ENCODE data around the gene NPIPB8.
"Not testable (repeated sequence)": the region's sequence is repeated elsewhere in the genome, so short reads cannot be mapped to it uniquely, and the experiment has no call there.

The NPIPB8 gene

DNA sequence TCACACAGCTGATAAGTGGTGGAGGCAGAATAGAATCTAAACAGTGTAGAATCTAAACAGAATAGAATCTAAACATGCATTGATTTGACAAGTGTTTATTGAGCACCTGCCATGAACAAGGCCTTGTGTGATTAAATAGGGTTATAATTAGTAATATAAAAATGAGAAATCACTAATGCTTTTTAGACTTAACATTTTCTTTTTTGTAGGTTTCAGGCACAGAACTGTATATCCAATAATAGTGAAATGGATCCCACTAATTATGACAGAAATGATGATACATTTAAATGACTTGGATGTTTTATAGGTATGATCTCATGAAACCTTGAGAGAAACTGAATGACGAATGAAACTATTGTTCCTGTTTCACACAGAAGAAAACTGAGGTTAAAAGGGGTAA is at the start of gene NPIPB8:
TSS of gene NPIPB8 (plus strand) at position 301 of the 400 bp plus-strand sequence. CDS start 296 bp downstream, outside the sequence.
- DNase-seq (ENCODE audit: low spot score) = not testable (repeated sequence)

DNA sequence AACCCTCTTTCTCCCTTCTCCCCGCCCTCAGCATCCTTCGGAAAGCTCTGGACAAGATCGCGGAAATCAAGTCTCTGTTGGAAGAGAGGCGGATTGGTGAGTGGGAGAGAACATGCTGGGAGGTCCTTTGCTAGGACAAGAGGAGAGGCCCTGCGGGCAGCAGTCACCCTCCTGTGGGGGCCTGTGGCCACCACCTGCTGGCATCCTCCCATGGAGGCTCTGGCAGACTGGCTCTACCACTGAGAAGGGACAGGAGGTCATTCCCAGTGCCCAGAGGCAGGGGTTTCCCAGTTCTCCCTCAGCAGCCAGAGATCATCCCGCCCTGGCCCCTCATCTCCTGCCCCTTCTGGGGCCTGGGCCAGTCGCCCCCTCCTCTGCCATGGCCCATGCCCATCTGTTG is 48.8 kb upstream of the NPIPB8 start:
- no peak for DNase-seq (ENCODE audit: low spot score)

DNA sequence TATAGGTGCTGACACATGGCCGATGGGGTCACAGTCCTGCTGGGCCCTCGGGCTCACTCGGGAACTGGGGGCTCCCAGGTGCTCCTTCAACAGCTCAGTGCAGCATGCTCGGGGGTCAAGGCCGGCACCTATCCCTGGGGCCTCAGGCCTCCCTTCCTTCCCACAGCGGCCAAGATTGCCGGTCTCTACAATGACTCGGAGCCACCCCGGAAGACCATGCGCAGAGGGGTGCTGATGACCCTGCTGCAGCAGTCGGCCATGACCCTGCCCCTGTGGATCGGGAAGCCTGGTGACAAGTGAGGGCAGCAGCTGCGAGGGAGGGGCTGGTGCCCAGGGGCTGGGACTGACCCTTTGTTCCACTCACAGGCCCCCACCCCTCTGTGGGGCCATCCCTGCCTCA is 47.9 kb upstream of the NPIPB8 start:
- no peak for DNase-seq (ENCODE audit: low spot score)

DNA sequence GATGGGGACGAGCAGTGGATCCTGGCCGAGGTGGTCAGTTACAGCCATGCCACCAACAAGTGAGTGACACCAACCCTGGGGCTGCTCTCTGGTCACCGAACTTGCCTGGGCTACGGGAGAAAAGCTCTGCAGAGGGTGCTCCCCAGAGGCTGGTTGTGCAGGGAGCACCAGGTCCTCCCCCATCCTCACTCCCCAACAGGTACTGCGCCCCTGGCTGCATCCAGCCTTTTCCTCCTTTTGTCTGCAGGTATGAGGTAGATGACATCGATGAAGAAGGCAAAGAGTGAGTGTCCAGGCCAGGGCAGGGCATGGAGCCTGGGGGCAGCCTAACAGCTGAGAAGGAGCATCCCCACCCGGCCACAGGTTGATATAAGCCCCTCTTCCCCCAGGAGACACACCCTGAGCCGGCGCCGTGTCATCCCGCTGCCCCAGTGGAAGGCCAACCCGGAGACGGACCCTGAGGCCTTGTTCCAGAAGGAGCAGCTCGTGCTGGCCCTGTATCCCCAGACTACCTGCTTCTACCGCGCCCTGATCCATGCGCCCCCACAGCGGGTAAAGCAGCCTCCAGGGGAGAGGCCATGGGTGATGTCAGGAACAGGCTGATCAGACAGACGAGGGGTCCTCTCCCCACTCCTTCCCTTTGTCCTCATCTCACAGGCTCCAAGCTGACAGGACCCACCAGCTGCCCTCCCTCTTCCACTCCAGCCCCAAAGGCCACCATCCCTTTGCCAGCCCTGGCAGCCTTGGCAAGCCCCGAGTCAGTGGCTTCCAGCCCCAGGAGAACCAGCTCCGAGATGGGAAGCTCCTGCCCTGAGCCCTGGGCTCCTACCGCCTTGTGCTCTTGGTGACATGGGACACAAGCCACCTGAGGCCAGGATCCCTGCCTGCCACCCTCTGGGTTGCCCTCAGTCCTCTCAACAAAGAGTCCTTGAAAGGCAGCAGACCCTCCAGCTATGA is 47.2 kb upstream of the NPIPB8 start:
- no peak for DNase-seq (ENCODE audit: low spot score)

DNA sequence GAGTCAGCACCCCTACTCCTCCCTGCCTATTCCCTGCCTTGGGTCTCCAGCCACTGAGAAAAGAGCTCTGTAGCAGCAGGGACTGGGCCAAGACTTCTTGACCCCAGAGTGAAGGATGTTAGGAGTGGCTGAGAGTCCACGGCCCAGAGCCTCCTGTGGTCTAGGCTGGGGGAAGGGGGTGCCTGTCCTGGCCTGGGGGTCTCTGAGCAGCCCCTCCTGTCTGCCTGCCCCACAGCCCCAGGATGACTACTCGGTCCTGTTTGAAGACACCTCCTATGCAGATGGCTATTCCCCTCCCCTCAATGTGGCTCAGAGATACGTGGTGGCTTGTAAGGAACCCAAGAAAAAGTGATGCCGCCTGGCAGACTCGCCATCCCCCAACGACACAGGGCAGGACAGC is 46.5 kb upstream of the NPIPB8 start:
- no peak for DNase-seq (ENCODE audit: low spot score)

DNA sequence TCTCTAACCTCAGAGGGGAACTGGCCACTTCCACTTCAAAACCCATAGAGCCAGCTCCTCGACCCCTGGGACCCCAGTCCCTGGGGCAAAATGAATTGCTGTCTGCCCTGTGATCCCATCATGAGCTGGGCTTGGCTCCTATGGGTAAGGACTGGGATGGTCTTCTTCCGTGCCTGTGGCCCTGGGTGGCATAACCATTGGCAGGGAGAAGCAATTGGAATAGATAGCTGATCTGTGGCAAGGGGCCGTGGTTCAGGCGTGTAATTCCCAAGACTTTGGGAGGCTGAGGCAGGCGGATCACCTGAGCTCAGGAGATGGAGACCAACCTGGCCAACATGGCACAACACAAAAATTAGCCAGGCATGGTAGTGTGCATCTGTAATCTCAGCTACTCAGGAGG is 45.4 kb upstream of the NPIPB8 start:
- DNase-seq (ENCODE audit: low spot score) = no peak

DNA sequence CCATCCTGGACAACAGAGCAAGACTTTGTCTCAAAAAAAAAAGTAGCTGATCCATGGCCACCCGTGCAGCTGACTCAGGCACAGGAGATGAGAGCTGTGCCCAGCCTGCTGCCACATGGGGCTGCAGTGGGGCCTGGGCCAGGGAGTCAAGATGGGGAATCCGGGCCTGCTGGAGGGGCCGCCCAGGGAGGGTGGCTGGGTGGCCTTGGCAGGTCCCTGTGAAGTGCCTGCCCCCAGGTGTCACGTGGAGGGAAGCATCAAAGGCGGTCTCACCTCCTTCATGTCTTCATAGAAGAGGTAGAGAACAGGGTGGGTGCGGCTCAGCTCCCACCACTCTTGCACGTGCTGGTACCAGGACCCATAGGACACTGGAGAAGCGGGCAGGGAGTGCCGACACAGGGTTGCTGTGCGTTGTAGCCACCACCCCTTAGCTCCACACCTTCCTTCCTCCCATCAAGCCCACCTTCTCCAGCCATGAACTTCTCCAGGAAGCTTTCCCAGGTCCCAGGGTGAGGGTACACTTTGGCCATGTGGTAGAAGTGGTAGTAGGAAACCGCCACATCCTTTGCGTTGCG is 44.8 kb upstream of the NPIPB8 start:
- no peak for DNase-seq (ENCODE audit: low spot score)

DNA sequence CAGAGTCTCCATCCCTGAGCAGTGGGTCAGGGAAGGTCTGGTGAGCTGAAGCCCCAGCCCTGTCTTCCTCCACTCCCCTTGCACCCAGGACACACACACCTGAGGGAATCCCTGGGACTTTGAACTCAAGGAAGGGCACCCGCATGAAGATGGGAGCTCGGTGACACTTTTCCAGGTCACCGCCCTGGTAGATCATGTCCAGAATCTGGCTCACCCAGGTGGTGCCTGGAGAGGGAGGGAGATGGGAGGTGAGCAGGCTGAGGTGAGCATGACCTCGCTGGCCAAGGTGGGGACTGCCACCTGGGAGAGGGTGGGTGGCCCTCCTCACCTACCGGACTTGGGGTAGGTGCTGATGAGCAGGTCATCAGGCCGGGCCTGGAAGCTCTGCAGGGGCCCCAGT is 42.4 kb upstream of the NPIPB8 start:
- DNase-seq (ENCODE audit: low spot score) = not testable (repeated sequence)

DNA sequence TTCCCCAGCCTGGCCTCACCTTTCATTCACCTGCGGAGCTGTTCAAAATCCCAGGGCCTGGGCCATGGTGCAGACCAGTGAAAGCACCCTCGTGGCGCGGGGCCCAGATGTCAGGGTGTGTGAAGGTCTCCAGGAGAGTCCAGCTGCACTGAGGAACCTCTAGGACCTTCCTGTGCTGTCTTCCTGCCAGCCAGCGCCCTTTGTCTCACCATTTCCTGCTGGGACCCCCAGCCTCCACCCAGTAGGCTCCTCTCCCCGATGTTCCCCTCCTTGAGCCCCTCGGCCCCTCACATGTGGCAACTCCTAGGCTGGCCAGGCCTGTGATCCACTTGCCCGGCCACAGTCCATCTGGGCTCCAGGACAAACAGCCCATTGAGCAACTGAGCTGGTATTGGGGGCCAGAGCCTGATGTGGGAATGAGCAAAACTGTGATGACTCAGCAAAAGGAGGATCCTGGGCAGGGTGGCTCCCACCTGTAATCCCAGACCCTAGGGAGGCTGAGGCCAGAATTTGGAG is 41.7 kb upstream of the NPIPB8 start:
- no peak for DNase-seq (ENCODE audit: low spot score)

DNA sequence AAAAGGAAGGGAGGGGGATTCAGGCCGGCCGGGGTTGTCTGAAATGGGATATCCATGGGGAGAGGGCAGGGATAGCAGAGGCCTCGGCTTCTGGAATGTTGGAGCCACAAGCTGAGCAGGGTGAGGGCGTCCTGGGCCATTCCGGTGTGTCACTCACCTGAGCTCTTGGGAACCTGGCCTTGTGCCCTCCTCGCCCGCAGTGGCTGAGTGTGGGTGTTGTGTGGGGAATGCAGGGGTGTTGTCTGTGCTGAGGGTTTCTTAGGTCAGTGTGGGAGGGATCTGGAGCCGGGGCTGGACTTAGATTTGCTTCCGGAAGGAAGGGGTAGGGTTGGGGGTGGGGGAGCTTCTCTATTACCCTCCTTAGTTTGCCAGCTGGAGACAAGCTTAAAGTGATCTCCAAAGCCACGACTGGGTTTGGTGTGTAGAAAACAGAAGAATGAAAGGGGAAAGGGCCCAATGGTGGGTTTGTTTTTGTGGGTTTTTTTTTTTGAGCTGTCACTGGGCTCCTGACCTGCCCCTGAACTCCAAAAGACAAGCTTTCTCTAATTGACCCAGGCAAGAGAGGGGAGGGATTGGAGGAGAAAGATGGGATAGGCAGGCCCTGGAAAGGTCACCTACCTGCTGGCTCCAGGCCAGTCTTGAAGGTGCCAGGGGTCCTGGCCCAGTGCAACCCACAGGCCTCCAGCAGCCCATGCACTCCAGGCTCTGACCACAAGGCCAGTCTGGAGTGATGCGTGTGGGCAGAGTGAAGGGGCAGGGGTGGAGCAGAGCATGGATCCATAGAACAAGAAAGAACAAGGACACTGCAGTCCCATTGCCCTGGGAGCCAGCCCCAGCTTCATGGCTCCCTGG is 40.8 kb upstream of the NPIPB8 start, which contains the start of gene SULT1A2:
TSS of gene SULT1A2 (minus strand) at position 211 of the 852 bp plus-strand sequence. CDS start 1,120 bp downstream, outside the sequence.
- DNase-seq (ENCODE audit: low spot score) = no peak

DNA sequence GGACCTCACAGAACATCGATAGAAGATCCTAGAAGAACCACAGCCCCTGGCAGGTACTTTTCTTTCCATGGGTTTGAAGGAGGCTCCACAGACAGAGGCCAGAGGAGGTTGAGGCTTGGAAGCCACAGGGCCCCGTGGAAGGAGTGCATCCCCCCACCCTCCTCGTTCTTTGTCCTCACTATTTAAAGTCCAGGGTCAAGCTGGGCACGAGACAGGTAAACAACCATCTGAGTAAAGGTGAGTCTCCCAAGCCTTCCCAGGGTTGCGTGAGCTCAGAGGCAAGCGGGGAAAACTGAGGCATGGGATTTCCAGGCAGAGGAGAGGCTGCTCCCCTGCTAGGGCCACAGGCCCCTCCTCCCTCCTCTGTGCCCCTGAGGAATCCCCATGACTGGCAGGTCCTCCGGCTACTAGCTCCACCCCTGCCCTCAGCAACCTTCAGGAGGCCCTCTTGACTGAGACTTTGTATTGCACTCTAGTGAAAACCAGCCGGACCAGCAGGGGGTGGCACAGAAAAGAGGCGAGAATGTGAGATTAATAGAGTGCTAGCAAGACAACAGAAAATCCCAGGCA is 40.1 kb upstream of the NPIPB8 start:
- peak; percentile 82 for DNase-seq (ENCODE audit: low spot score)

DNA sequence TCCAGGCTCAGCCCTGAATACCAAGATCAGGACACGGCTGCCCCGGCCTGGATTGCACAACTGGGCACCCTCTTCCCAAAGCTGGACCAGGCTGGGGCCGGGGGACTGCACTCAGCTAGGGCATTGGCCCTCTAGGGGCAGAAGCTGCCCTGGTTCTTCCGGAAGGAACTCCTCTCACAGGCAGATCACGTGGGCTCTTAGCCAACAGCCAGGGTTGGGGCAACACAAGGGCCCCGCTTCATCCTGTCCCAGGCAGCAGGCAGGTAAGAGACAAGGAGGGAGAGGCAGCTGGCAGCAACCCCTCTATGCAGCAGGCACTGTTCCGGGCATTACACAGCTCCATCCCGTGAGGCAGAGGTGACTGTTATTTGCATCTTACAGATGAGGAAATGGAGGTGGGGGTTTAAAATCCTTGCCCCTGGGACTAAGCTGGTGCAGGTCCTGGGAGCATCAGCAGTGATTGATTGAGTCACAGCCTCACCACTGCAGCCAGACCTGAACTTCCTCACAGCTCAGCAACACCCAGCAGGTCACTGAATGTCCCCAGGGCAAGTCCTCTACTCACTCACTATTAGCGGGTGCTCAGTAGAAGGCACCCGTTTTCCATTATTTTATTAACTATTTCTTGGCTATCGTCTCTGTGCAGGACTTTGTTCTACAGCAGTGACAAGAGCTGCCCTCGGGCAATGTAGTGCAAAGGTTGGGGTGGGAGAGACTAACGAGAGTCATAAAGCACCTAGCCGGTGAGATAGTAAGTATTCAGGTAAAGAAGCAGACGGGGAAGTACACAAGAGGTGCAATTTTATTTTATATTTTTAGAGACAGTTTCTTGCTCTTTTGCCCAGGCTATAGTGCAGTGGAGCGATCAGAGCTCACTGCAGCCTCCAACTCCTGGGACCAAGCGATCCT is 38.2 kb upstream of the NPIPB8 start:
- DNase-seq (ENCODE audit: low spot score) = not testable (repeated sequence)

DNA sequence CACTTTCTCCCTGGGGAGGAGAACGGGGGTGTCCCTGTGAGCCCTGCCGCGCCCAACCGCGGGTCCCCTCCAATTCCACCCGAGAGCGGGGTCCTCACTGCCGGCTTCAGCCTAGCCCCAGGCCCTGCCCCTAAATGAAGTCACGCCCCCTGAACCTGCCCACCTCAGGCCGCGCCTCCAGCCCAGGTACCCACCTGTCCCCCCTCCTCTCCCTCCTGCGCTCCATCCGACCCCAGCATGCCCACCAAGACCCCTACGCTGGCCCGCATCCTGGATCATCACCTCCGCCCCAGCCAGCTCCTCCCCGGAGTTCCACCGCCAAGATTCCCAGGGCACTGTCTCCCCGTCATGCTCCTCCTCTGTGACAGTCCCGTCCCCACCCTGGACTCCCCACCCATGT is 36.9 kb upstream of the NPIPB8 start:
- not testable (repeated sequence) for DNase-seq (ENCODE audit: low spot score)

DNA sequence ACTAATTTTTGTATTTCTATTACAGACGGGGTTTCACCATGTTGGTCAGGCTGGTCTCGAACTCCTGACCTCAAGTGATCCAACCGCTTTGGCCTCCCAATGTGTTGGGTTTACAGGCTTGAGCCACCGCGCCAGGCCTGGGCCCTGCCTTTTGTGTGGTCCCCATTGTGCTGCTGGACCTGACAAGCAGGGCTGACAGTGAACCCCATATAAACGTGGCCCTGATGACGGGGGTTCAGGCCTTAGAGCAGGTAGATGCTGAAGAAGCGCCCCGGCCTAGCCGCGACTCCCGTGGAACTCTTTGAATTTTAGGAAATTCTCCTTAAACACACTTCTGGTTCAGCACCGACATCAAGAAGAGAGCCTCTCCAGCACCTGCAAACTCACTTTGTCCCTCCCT is 36.3 kb upstream of the NPIPB8 start:
- not testable (repeated sequence) for DNase-seq (ENCODE audit: low spot score)

DNA sequence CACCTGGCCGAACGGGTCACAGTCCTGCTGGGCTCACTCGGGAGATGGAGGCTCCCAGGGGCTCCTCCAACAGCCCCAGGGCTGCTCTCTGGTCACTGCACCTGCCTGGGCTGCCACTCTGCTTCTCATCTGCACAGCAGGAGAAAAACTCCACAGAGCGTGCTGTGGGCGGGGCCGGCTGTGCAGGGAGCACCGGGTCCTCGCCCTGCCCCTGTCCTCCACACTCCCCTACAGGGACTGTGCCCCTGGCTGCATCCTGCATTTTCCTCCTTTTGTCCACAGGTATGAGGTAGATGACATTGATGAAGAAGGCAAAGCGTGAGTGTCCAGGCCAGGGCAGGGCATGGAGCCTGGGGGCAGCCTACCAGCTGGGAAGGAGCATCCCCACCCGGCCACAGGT is 35.8 kb upstream of the NPIPB8 start:
- not testable (repeated sequence) for DNase-seq (ENCODE audit: low spot score)

DNA sequence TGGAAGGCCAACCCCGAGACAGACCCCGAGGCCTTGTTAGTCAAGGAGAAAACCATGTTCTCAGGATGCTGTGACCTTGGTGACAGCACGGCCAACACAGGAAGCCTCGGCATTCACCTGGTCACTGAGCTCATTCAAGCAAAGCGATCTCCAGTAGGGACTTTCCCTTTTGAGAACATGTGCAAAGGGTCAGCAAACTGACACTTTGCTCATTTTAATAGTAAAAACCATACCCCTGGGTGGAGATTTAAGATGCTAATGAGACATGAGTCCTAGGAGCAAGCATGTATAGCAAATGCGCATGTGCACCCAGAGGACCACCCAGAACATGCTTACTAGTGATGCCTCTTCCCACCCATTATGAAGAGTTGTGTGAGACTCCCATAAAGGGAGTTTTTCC is 35.3 kb upstream of the NPIPB8 start:
- DNase-seq (ENCODE audit: low spot score) = peak; percentile 86

DNA sequence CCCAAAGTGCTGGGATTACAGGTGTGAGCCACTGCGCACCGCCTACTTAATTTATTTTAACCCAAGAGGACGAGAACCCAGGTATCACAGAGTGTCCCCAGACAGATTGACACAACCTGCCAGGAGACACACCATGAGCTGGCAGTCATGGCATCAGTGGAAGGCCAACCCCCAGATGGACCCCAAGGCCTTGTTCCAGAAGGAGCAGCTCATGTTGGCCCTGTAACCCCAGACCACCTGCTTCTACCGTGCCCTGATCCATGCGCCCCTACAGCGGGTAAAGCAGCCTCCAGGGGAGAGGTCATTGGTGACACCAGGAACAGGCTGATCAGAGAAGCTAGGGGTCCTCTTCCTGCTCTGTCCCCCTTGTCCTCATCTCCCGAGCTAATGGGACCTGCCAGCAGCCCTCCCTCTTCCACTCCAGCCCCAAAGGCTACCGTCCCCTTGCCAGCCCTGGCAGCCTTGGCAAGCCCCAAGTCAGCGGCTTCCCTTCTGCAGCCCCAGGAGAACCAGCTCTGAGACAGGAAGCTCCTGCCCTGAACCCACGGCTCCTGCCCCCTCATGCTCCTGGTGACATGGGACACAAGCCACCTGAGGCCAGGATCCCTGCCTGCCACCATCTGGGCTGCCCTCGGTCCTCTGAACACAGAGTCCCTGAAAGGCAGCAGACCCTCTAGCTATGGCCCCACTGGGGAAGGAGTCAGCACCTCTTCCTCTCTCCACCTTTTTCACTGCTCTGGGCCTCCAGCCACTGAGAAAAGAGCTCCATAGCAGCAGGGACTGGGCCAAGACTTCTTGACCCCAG is 34.3 kb upstream of the NPIPB8 start:
- DNase-seq (ENCODE audit: low spot score) = no peak

DNA sequence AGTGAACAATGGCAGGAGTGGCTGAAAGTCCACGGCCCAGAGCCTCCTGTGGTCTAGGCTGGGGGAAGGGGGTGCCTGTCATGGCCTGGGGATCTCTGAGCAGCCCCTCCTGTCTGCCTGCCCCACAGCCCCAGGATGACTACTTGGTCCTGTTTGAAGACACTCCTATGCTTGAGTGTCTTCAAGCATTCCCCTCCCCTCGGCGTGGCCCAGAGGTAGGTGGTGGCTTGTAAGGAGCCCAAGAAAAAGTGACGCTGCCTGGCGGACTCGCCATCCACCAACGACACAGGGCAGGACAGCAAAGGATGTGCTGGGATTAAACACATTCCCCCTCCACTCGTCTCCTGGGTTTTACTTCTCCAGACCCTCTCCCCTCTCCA is 33.7 kb upstream of the NPIPB8 start:
- DNase-seq (ENCODE audit: low spot score) = no peak

DNA sequence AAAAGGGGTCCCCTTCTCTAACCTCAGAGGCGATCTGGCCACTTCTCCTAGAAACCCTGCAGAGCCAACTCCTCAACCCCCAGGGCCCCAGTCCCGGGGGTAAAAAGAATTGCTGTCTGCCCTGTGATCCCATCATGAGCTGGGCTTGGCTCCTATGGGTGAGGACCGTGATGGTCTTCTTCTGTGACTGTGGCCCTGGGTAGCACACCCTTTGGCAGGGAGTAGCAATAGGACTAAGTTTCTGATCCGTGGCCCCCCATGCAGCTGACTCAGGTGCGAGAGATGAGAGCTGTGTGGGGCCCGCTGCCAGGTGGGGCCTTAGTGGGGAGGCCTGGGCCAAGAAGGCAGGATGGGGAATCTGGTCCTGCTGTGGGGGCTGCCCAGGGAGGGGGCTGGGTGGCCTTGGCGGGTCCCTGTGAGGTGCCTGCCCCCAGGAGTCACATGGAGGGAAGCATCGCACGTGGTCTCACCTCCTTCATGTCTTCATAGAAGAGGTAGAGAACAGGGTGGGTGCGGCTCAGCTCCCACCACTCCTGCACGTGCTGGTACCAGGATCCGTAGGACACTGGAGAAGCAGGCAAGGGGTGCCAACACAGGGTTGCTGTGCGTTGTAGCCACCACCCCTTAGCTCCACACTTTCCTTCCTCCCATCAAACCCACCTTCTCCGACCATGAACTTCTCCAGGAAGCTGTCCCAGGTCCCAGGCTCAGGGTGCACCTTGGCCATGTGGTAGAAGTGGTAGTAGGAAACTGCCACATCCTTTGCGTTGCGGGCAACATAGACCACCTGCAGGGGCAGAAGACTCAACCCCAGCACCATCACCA is 31.4 kb upstream of the NPIPB8 start:
- no peak for DNase-seq (ENCODE audit: low spot score)
